Activated T-cell treated with anti-CD3 and anti-CD28 coated beads, Interleukin-2, amount 50 U/mL, for 1 hour (primary cell): Measurements from ENCODE around the gene EPHB2.

Experiments used
- DNase-seq: peaks from one replicate; pipeline ENCODE4 v3.0.0-alpha.2; 2020

EPHB2 gene

DNA sequence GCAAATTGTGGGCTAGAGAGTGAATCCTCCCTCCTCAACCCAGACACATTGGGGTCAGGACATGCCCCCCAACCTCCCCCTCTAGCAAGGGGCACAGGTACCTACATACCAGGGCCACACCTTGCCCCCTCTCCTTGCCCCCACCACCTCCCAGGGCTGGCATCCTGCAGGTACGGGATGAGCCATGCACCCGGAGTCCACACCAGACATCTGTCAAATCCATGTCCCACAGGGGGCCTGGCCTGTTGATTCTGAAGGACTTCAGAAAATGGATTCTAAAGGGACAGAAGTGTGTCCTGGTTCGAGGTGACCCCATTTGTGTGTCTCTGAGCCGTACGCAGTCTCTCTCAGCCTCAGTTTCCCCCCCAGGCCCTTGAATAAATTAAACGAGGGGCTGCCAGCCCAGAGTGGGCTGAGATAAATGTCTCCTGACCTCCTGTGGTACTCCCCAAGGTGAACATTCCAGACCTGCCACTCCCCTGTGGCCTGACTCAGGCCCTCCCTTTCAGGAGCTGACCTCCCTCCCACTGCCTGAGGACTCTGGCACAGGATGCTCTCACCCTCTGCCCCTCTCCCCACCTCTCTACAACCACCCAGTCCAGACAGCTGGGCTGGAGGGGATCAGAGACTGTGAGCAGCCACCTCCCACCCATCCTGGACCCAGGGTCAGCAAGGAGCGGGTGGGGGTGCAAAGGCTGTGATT is 94.5 kb downstream of the EPHB2 start:
- DNase-seq: no peak

DNA sequence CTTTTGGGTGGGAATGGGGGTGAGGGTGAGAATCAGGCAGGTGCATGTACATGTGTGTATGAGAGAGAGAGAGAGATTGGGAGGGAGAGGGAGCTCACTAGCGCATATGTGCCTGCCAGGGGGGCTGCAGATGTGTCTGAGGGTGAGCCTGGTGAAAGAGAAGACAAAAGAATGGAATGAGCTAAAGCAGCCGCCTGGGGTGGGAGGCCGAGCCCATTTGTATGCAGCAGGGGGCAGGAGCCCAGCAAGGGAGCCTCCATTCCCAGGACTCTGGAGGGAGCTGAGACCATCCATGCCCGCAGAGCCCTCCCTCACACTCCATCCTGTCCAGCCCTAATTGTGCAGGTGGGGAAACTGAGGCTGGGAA is 95.0 kb downstream of the EPHB2 start:
- DNase-seq: no peak

DNA sequence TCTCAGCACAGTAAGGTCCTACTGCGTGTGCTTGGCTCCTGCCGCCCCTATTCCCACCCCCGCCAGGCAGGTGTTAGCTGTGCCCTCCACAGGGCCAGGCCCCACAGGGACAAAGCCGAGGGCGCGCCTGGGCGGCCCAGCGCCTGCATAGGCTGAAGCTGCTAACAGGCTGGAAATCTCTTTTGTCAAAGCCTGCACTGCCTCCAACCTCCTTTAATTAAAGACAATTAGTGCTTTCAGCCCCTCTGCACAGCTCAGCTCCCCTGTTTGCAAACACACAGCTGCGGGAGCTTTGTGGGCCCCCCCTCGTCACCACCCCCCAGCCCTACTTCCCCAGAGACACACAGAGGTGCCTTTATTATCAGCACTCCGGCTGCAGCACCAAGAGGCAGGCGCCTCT is 95.9 kb downstream of the EPHB2 start:
- DNase-seq: no peak

DNA sequence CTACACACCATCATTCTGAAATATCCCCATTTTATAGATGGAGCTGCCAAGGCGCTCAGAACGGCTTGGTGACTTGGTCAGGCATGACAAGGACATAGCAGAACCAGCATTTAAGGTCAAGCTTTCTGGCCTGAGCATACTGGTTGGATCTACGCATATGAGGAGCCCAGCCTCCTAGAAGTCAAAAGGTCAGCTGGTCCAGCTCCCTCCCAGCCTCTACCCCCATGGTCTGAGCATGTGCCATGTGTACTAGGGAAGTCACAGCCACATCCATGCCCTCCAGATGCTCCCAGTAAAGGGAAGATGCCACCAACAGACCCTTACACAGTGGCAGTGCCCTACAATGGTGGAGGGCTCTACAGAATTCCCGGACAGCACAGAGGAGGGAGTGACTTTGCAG is 96.7 kb downstream of the EPHB2 start:
- DNase-seq: no peak

DNA sequence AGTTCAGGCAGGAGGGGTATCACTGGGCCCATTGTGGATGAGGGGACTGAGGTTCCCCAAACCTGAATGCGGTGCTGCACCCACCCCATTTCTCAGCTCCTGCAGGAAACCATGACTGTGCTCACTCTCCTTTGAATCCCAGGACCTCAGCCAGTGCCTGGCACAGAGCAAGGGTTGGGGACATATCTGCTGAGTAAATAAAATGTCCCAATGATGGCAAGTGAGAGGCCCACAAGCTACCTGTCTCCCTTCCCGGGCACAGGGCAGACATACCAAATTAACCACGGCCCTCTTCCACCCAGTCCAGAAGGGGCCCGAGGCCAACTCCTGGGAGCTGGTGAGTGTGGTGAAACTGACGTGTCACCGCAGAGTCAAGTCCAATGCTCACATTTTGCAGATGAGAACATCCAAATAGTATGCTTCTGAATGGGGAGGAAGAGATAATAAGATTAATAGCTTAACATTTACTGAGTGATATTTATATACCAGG is 97.6 kb downstream of the EPHB2 start:
- DNase-seq: no peak

DNA sequence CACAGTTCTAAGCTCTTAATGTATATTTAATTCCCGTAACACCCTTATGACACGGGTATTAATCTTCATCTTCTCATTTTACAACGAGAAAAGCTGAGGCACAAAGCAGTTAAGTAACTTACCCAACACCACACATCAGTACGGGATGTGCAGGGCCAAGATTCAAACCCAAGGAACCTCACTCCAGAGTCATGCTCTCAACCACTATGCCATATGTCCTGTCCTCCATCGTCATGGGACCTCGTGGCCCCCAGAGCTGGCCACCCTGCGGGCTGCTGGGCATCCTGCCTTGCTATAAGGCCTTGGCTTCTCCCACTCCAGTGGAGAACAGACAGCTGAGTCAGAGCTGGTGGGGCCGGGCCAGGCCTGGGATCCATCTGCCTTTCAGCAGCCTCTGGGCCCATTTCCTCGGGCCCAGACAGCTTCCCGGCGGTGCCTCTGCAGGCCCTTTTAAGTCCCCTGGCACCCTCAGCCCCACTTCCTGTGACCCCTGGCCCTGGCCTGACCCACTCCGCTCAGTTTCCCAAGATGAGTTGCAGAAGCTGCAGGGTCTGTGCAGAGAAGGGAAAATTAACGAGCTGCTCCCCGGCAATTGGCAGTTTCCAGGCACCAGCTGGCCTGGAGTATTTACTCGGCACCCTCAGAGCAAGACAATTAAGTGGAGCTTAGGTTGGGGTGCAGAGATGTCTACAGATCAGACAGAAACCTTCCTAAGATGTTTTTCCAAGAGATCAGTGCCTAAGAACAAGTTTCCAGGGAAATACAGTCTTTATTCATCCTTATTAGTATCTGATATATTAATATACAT is 98.2 kb downstream of the EPHB2 start:
- DNase-seq: no peak

DNA sequence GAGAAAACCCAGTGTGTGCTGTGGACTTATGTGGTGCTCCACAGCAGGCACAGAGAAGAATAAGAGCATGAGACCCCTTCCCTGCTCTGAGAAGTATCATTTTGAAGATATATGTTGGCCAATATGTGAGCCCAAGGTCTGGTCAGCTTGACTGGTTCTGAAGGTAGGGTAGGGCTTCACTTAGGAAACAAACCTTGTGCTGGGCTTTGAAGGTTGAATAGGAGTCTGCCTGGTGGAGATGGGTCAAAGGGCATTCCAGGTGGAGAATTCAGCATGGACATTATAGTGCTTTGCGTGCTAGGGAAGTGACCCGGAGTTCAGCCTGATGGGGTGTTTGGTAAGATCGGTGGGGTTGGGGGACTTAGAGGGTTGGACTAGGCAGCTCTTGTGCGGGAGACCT is 99.1 kb downstream of the EPHB2 start:
- DNase-seq: no peak

DNA sequence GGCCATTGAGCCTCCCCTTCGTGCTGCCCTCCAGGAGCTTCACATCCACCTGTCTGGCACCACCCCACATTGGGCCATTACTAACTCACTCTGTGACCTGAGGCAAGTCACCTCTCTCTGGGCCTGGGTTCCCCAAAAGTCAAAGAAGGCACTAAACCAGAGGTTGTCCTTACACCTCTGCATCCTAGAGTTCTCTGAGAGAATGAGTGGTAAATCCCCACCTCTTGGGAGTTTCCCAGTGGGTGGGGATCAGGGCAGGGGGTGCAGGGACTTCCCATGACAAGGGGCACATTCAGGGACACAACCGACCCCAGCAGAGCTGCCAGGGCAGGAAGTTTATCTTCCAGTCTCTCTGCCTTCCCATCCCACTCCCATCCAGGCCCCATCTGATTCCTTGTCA is 99.7 kb downstream of the EPHB2 start:
- DNase-seq: no peak

DNA sequence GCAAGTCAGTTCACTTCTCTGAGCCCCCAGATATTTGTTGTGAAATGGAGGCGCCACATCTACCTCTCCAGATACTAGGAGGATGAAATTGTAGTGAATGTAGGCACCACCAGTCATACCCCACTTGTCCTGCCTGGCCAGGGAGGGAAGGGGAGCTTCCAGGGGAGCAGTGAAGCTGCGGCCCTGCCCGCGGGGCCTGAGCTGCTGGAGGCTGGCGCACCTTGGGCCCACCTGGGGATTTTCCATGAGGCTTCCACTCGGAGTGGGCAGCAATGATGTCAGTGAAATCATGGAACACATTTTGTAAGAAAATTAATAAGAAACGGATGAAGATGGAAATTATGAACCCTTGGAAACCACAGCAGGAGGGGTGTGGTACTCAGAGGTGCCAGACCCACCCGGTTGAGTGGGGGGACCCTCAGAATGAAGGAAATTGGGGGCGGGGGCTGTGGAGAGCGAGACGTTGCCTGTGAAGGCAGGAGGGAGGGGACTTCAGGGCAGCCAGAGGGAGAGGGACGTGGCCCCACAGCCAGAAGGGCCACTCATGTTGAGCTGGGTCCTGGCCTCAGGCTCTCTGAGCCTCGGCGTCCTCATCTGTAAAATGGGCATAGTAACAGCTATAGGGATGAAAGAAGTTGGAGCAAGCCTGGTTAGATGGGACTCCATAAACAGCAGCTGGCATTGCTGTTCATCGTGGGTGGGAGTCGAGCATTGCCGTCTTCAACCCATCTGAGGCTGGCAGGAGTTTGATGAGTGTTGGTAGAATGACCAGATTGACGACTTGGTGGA is 101.6 kb downstream of the EPHB2 start:
- no peak for DNase-seq

DNA sequence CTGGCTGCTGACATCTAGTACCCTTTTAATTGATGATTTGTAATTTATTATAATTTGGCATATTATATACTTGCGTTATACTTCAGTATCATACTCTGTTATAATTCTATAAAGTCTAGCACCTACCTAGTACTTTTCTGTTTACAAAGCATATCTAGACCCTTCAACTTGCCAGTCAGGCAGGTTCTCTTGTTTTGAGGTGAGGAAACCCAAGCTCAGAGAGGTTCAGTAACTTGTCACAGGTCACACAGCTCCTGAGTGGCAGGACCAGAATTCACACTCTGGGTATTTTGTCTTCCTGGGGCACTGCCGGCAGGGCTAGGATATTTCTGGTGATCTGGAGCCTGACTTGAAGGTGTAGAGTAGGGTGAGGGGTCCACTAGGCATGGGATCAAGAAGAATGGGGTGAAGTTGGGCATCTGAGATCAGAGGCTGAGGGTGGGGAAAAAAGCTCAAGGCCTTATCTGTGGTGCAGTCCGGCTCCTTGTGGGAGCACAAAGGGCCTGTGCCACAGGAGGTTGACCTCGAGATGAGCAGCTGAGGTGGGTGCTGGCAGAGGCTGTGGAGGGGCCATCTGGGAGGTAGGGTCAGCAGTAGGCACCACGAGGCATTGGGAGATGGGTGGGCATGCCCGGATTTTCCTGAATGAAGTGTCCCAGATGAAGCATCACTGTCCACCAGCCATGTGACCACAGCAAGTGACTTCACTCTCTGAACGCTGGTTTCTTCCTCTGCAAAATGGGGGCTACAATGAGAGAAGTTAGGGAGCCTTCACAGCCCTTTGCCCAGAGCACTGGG is 102.6 kb downstream of the EPHB2 start:
- no peak for DNase-seq

DNA sequence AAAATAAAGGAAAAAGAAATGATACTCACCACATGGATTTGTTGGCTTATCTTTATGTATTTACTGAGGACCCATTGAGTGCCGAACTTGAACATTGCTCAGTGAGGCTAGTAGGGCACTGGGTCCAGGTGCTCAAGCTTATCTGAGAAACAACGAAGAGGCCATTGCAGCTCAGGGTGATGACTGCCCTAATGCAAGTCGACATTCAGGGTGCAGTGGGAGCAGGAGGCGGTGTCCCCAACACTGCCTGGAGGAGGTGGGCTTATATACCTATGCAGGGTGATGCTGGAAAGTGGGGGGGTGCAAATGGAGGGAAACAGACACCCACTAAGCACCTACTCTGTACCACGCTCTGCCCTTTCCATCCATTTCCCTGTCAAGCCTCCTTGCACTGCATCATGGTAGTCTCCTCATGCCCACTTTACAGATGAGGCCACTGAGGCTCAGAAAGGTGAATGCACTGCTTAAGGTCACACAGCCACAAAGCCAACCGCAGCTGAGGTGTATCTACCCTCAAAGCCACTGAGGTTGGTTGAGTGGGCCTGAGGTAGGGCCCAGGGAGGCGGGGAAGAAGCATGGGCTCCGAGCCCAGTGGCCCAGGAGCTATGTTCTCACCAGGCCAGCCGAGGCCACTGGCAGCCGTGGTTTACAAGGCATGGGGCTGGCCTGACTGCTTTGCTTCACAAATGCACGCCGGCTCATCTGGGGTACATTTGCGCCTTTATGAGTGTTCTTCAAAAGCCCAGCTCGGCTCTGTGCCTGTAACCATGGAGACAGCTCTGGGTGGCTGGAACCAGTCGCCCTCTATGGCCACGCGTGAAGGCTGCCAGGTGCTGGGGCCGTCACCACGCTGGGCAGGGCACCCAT is 103.8 kb downstream of the EPHB2 start:
- DNase-seq: no peak

DNA sequence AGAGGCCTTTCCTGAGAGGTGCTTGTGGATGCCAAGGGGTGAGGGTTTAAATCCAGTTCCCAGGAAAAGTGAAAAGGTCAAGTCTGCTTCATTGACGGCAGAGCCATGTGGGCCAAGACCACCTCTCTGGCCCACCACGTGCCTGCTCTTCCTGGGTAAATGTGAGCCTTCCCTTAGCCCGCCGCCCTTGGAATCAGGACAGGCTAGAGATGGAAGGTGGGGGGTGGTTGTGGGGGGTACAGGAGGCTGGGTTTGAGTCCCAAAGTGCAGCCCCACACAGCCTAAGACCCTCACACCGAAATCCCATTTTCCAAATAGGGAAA is 104.4 kb downstream of the EPHB2 start:
- DNase-seq: no peak

DNA sequence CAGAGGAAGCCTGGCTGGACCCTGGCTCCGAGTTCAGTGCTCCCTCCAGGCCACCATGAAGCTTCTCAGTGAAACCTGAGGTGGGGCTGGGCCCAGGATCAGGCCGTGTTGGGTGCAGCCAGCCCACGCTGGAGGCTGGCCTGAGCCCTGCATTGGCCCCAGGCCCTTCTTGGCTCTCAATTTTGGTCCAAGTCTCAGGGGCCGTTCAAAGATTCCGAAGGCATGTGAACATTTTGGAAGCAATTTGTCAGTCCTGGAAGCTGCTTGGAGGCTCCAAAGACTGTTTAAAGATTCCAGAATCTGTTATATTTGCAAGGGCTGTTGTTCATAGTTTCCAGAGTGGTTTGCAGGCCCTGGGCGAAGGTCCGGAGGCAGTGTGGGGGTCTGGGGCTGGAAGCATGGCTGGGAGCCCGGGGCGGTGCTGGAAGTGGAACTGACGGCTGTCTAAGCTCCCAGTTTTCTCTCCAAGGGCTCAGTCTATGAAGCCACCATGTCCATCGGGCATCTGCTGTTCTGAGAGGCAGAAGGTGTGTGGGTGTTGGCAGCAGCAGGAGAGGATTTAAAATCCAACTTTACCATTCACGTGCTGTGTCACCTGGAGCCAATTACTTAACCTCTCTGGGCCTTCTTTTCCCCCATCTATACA is 104.9 kb downstream of the EPHB2 start:
- no peak for DNase-seq

DNA sequence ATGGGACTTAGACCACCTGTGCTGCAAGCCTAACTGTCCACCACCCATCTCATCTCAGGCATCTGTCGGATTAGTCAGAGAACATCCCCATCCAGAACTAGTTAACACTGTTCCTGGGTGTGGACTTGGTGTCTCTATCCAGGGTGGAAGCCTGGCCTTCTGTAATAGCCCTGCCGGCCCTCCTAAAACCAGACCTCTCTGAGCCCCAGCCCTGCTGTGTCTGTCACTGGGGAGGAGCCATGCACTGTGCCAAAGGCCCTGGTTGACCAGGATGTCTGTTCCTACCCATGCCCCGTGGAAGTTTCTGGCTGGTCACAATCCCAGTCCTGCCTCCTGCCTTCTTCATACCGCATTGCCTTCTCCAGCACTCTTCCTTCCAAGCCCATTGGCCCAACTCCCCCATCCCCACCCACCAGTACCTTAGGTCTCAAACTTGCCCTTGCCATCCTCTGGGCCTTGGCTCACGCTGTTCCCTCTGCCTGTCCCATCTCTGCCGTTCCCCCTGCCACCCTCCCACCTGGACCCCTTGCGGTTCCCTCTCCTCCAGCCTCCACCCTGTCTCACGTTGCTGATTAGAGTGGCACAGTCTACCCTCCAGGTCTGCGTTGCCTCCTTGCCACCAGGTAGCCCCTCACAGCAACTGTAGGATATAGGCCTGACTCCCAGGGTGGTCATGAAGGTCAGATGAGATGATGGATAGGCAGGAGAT is 105.6 kb downstream of the EPHB2 start:
- no peak for DNase-seq

DNA sequence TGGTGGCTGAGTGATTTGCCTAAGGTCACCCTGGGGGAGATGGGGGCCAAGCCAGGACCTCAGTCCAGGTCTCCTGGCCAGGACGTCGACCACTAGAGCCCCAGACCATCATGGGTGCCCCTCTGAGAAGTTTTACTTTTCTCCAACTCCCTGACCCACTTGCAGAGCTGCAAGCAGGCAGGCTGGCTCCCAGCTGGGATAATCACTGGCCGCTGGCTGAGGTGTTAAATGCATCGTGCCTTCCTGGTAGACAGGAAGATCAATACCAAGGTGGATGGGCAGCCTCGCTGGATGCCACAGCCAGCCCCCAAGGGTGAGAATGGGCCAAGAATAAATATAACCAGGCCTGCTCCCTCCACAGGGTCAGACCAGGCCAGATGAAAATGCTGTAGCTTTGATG is 106.2 kb downstream of the EPHB2 start:
- no peak for DNase-seq

DNA sequence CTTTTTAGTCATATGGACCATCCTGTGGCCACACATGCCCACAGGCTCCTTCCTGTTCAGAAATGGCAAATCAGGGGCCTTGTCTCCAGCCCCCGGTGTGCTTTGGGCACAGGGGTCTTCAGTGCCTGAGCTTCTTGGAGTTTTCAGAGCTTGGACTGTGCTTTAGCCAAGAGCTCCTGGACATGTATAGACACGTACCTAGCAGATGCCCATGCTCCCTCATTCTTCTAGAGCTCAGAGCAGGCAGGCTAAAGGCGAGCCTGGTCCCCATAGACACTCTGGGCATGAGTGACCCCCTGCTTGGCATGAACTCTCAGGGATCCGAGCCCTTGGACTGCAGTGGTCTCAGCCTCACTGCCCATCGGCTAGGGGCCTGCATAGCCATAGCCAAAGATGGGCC is 106.8 kb downstream of the EPHB2 start:
- DNase-seq: no peak

DNA sequence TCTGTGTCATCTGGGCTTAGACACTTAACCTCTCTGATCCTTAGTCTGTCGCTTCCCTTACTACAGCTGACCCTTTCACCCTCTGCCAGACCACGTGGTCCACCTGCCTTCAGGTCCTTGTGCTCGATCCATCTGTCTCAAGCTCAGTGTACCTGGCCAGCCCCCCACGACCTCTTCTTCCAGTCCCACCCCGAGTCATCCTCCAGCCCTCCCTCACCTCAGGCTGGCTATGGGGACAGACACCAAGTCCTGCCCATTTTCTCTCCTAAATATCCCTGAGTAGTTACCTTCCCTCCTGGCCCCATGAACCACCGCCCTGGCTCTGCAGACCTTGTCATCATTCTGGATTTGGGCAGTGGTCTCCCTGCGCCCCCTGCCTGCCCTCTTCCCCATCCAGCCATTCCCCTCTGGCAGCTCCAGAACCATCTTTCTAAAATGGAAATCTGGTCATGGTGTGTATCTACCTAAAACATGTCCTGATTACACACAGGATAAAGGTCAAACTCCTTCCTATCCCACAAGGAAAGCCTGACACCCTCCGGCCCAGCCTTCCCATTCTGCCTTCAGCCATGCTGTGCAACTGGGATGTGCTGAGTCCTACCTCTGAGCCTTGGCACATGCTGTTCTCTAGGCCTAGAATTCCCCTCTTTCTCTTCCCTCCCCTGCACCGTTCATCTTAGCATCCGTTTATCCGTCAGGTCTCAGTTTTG is 107.6 kb downstream of the EPHB2 start:
- no peak for DNase-seq

DNA sequence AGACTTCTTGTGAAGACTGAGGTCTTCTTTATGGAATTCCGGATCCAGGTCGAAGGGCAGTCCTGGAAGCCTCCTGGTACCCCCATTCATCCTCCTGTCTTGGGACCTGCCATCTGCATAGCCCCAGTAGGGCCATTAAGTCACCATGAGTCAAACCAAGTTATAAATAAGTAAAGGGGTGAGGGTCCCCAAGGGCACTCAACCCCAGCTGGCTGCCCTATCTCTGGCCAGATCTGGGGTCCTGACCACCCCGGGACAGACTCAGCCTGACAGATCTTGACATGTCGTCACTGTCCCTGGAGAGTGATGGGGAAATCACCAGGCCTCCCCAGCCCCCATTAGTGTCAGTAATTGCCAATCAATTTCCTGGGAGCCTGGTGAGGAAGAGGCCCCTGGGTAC is 108.7 kb downstream of the EPHB2 start:
- DNase-seq: no peak

DNA sequence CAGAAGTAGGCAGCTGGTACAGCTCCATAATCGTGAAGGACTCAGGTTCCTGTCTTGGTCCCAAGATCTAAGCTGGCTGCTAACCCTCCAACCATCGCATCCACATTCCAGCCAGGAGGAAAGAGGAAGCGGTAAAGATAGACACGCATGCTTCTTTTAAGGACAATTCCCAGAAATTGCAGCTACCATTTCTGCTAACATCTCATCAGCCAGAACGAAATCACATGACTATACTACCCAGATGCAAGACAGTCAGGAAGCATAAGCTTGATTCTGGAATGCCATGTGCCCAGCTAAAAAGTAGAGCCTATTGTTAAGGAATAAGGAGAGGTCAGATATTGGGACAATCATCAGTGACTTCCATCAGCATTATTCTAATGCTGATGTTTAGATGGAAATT is 110.4 kb downstream of the EPHB2 start:
- no peak for DNase-seq

DNA sequence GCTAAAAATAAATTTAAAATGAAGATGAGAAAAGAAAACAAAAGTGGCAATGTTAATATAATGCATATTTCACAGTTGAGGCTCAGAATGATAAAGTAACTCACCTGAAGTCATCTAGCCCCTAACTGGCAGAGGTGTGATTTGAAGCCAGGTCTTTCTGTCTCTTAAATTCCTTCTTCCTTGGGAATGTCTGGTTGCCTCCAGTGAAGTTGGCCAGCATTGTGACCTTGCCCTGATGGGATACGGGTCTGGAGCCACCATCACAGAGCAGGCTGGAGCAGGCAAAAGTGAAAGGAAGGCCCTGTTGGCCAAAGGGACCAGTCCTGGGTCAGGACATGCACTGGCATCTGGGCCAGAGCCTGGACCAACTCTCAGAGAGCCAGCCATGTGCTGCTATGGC is 111.7 kb downstream of the EPHB2 start:
- no peak for DNase-seq
